Naive thymus-derived CD8-positive, alpha-beta T cell (primary cell): ENCODE results near the gene GATD1. TPM values are rescaled to one million over a fixed set of nuclear protein-coding genes. Genes with fewer than 3 reads are reported as not detected.

Experiments used
- ATAC-seq, 2 donors: fragments of 150-1000 bp; cut with Tn5 transposase in 1 of 2; sonication (Bioruptor Pico), chemical (Tn5 transposase) in 1 of 2; 1 replicate in 1 of 2; 2 replicates in 1 of 2; pipeline ENCODE4 v1.10.0; 2021; ENCODE audit warnings: mild to moderate bottlenecking in 2 of 2, moderate library complexity in 2 of 2
- POLR2A ChIA-PET: fragments of 350-600 bp; sonication (Branson Sonifier 250); formaldehyde crosslinking; loops from one replicate; lab custom pipeline; 2021; ENCODE audit warnings: antibody characterized with exemption; lab: Charles Lee
- DNase-seq, 10 donors: peaks; one replicate each; pipeline versions ENCODE4 v3.0.0 to v3.0.0-alpha.2; 2020 to 2022
- H3K27ac Mint-ChIP-seq, 10 donors: one replicate each; pipeline ENCODE4 v1.8.0; 2020 to 2022; ENCODE audit warnings: mild to moderate bottlenecking in 10 of 10, mixed read lengths in 10 of 10, moderate library complexity in 4 of 10, inconsistent platforms in 1 of 10
- H3K27me3 Mint-ChIP-seq, 5 donors: one replicate each; pipeline ENCODE4 v1.8.0; 2021 to 2022; ENCODE audit warnings: mixed read lengths in 5 of 5
- H3K36me3 Mint-ChIP-seq, 3 donors: one replicate each; pipeline ENCODE4 v1.8.0; 2020 to 2022; ENCODE audit warnings: mixed read lengths in 3 of 3, mild to moderate bottlenecking in 2 of 3, inconsistent platforms in 1 of 3
- H3K4me1 Mint-ChIP-seq, 4 donors: one replicate each; pipeline ENCODE4 v1.8.0; 2021 to 2022; ENCODE audit warnings: mixed read lengths in 4 of 4
- H3K4me3 Mint-ChIP-seq, 10 donors: one replicate each; pipeline ENCODE4 v1.8.0; 2020 to 2022; ENCODE audit warnings: mild to moderate bottlenecking in 10 of 10, mixed read lengths in 10 of 10, moderate library complexity in 6 of 10, inconsistent platforms in 1 of 10
- H3K9me3 Mint-ChIP-seq, 9 donors: one replicate each; pipeline ENCODE4 v1.8.0; 2020 to 2022; ENCODE audit warnings: mixed read lengths in 9 of 9, mild to moderate bottlenecking in 3 of 9, inconsistent platforms in 1 of 9, moderate library complexity in 1 of 9
- polyA plus RNA-seq, 3 donors: library from polyadenylated mRNA; unstranded; fragments of 300-500 nt; fragmentation: Illumina TruSeq; gene quantifications; one replicate each; pipeline ENCODE4 v1.2.3, GENCODE V29; 2021
- total RNA-seq, 8 experiments: library from RNA in 2 of 8; stranded (reverse) in 2 of 8; gene quantifications; one replicate each; pipeline ENCODE4 v1.2.3 and lab custom pipeline; 2021 to 2026

GATD1 gene
- total and polyA plus RNA-seq, 5 experiments from 2014 or later = 7.2 to 65.6 (median 20.7) TPM

DNA sequence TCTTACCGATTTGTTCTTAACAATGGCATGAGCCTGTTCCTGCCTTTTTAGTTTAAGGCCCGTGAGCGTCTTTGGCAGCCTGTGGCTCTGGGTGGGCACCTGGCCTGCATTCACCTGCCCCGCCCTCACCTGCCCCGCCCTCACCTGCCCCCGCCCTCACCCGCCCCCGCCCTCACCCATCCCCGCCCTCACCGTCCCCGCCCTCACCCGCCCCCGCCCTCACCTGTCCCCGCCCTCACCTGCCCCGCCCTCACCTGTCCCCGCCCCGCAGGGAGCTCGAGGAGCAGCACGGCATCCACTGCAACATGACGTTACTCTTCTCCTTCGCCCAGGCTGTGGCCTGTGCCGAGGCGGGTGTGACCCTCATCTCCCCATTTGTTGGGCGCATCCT is 14.2 kb downstream of the GATD1 start:
- Mint-ChIP-seq H3K27me3 (no peaks in the 10 kb centered on the region), H3K9me3 (no peaks in the 10 kb centered on the region), H3K27ac (peak overlapping the region in 1 of 10 donors; percentile 31), H3K4me1 (peaks cover 0 to 3% (median 1%) of the 10 kb centered on the region in 4 donors), H3K36me3 (peaks cover 0 to 56% (median 0%) of the 10 kb centered on the region in 3 donors), H3K4me3 (no peak overlapping the region)
- no peak for DNase-seq
- ATAC-seq = no peak
- POLR2A ChIA-PET = interaction anchor here (1.0 kb wide), 1 partner anchor 36 kb away, joined by 3 read pairs; no protein-coding TSS in a partner anchor

DNA sequence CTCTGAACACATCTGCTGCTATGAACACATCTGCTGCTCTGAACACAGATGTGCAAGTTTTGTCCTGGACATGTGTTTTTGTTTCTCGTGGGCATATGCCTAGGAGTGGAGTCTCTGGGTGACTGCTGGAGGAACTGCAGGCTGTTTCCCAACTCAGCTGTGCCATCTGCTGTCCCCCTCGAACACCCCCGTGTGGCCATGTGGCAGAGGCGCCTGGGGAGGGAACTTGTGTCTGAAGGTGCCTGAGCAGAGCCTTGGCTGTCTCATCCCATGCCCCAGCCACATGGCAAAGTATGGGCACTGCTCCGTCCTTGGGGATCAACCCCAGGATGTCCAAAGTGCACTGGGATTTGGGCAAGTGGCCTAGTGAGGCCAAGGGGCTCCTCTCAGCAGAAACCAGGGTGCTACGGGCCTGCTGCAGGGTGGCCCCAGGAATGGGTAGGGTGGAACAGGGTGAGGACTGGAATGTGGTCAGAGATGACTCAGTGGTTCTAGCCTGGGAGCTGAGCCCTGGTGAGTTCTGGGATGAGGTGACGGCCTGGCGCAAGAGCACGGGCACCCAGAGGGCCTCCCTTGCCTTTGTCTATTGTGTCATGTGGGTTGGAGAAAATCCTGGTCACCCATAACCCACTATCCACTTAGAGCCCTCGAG is 14.7 kb downstream of the GATD1 start:
- peak overlapping the region in 2 of 10 donors; percentile 33 to 37 for H3K27ac Mint-ChIP-seq
- POLR2A ChIA-PET = interaction anchor here (0.6 to 1.0 kb wide), 3 partner anchors 24 to 62 kb away, joined by 3 read pairs; no protein-coding TSS in a partner anchor

DNA sequence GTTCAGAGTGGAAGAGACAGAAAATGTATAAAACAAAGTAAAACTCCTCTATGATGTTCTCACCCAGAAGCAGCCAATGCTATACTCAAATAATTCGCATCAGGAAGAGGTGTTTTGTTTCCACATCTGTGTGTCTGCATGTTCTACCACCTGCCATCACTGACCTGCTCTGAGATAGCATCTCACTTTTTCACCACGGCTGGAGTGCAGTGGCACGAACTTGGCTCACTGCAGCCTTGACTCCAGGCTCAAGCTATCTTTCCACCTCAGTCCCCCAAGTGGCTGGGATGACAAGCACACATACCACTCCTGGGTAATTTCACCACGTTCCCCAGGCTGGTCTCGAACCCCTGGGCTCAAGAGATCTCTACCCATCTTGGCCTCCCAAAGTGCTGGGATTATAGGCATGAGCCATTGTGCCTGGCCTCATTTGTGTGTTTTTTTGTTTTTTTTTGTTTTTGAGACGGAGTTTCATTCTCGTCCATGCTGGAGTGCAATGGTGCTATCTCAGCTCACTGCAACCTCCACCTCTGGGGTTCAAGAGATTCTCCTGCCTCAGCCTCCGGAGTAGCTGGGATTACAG is 15.7 kb downstream of the GATD1 start:
- Mint-ChIP-seq H3K36me3 (peaks cover 0 to 69% (median 0%) of the 10 kb centered on the region in 3 donors), H3K27me3 (no peaks in the 10 kb centered on the region), H3K4me1 (peaks cover 0 to 3% (median 1%) of the 10 kb centered on the region in 4 donors), H3K27ac (no peak overlapping the region), H3K9me3 (no peaks in the 10 kb centered on the region), H3K4me3 (no peak overlapping the region)
- ATAC-seq (no peak), DNase-seq (no peak)
- POLR2A ChIA-PET = interaction anchor here (0.6 to 1.0 kb wide), 2 partner anchors 23 to 35 kb away, joined by 3 read pairs; no protein-coding TSS in a partner anchor

More for the DNA sequence above, 14.7 kb downstream of the GATD1 start:
- H3K4me1 Mint-ChIP-seq = peaks cover 0 to 3% (median 1%) of the 10 kb centered on the region in 4 donors
- no peaks in the 10 kb centered on the region for H3K9me3 Mint-ChIP-seq
- no peak for DNase-seq
- H3K36me3 Mint-ChIP-seq = peaks cover 0 to 60% (median 0%) of the 10 kb centered on the region in 3 donors
- ATAC-seq = no peak
- no peak overlapping the region for H3K4me3 Mint-ChIP-seq
- no peaks in the 10 kb centered on the region for H3K27me3 Mint-ChIP-seq

DNA sequence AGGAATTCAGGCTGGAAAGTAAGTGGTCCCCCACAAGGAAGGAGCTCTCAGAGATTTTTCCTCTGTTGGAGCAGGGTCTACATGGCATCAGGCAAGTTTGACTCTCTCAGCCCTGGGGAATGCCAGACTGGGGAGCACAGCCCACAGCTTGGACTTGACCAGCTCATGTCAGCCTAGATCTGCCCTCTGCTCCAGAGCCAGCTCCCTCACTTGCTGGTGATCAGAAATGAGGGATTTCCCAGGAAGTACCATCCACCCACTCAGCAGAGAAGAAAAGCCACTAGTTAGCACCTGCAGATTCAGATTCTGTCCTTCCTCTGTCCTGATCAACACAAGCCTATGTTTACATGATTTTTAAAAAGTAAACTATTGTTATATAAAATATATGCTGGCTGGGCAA is 17.1 kb downstream of the GATD1 start:
- DNase-seq = no peak
- H3K27ac Mint-ChIP-seq = no peak overlapping the region
- H3K4me3 Mint-ChIP-seq = no peak overlapping the region
- no peaks in the 10 kb centered on the region for H3K9me3 Mint-ChIP-seq
- H3K27me3 Mint-ChIP-seq = no peaks in the 10 kb centered on the region
- POLR2A ChIA-PET = no interaction called here
- peaks cover 0 to 3% (median under 1%) of the 10 kb centered on the region in 4 donors for H3K4me1 Mint-ChIP-seq
- ATAC-seq = no peak
- peaks cover 0 to 76% (median 0%) of the 10 kb centered on the region in 3 donors for H3K36me3 Mint-ChIP-seq

DNA sequence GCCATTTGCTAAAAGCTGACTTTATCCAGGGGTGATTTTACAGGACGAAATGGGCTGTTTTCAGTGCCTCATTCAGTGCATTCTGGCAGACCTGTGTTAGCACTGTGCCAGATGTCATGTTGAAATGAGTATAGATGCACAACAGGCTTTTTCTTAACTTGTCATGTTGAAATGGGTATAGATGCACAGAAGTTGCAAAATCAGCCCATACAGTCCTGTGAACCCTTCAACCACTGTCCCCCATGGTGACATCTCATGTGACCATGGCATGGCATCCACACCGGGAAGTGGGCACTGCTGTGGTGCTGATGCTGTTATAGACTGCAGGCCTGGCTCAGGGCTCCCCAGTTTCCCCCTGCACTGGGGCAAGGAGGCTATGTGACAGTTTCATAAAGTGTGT is 27.6 kb downstream of the GATD1 start:
- no peak overlapping the region for H3K27ac Mint-ChIP-seq
- no peak for DNase-seq
- H3K36me3 Mint-ChIP-seq = peaks cover 0 to 5% (median 0%) of the 10 kb centered on the region in 3 donors
- H3K4me3 Mint-ChIP-seq = peak overlapping the region in 8 of 10 donors; percentile 11 to 55 (median 37)
- no peaks in the 10 kb centered on the region for H3K9me3 Mint-ChIP-seq
- H3K4me1 Mint-ChIP-seq = peaks cover 4 to 33% (median 22%) of the 10 kb centered on the region in 4 donors
- no peaks in the 10 kb centered on the region for H3K27me3 Mint-ChIP-seq
- POLR2A ChIA-PET = interaction anchor here (0.8 to 1.2 kb wide), 2 partner anchors 76 to 533 kb away, joined by 3 to 4 read pairs; no protein-coding TSS in a partner anchor
- ATAC-seq = no peak

DNA sequence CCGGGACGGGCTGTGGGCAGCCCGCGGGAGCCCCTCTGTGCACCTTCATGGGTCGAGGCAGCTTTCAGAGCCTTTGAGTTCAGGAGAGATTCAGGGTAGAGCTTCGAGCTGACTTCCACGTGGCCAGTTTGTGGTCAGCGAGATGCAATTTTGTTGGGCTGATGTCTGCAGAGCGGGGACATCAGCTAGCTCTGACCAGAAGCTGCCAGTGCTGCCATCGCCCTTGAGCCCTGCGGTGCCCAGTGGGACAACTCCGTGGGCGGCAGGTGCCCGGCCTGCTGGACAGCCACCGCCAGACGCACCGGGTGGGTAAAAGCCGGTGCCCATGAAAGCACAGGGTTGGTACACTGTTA is 29.3 kb downstream of the GATD1 start:
- H3K4me3 Mint-ChIP-seq = peak overlapping the region; percentile 76 to 88 (median 82)
- no peaks in the 10 kb centered on the region for H3K9me3 Mint-ChIP-seq
- peaks cover 4 to 33% (median 22%) of the 10 kb centered on the region in 4 donors for H3K4me1 Mint-ChIP-seq
- peaks cover 0 to 5% (median 0%) of the 10 kb centered on the region in 3 donors for H3K36me3 Mint-ChIP-seq
- H3K27me3 Mint-ChIP-seq = no peaks in the 10 kb centered on the region
- ATAC-seq = peak in 1 of 2 donors; percentile 4
- POLR2A ChIA-PET = interaction anchor here (0.6 to 3.7 kb wide), 11 partner anchors 8 to 230 kb away, joined by 3 to 18 read pairs (median 5); partner anchors contain the start of genes LRRC56, PIDD1, RPLP2 and TSPAN4
- DNase-seq = no peak
- peak overlapping the region; percentile 1 to 83 (median 76) for H3K27ac Mint-ChIP-seq

DNA sequence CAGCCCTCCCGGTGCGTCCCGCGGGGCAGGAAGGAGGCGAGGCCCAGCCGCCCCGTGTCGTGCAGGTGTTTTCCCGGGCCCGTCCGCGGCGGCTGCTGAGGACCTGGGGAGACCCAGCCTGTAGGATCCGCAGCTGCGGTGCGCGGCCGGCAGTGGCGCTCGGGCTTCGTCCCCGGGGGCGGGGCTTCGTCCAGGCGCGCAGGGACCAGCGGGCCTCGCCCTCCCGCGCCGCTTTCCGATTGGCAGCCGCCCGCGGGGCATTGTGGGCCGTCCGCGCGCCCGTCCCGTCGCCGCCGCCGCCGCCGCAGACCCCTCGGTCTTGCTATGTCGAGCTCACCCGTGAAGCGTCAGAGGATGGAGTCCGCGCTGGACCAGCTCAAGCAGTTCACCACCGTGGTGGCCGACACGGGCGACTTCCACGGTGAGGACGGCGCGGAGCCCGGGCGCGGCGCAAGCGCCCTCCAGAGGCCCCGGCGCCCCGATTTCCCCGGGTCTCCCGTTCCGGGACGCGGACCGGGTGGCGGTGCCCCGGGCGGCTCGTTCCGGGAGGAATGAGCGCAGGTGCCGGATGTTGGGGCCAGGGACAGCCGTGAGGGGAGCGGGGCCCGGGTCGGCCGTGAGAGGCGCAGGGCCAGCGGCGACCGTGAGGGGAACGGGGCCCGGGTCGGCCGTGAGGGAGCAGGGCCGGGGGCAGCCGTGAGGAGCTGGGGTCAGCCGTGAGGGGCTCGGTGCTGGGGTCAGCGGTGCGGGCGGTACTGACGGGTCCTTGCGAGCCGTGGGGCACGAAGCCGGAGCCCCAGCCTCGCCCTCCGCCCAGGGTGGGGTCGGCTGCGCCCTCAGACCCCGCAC is 29.9 kb downstream of the GATD1 start, which contains the start of gene TALDO1:
TALDO1 (plus strand) TSS at position 307 of the 849 bp plus-strand sequence; CDS start at position 325, 18 bp downstream.
- peak within 1 kb of the TSS; percentile 79 to 91 (median 86) for H3K4me3 Mint-ChIP-seq
- no peaks in the 10 kb centered on the region for H3K9me3 Mint-ChIP-seq
- H3K36me3 Mint-ChIP-seq = peaks cover 0 to under 1% (median 0%) of the 10 kb centered on the region in 3 donors
- POLR2A ChIA-PET = interaction anchor here (0.7 to 3.7 kb wide), 10 partner anchors 10 to 229 kb away, joined by 3 to 18 read pairs (median 5); partner anchors contain the start of genes LRRC56, PIDD1, RPLP2 and TSPAN4
- ATAC-seq (peak; percentile 80 to 87), DNase-seq (peak; percentile 48 to 82 (median 70))
- peak within 1 kb of the TSS; percentile 35 to 89 (median 79) for H3K27ac Mint-ChIP-seq
- peaks cover 4 to 28% (median 22%) of the 10 kb centered on the region in 4 donors for H3K4me1 Mint-ChIP-seq
- H3K27me3 Mint-ChIP-seq = no peaks in the 10 kb centered on the region

DNA sequence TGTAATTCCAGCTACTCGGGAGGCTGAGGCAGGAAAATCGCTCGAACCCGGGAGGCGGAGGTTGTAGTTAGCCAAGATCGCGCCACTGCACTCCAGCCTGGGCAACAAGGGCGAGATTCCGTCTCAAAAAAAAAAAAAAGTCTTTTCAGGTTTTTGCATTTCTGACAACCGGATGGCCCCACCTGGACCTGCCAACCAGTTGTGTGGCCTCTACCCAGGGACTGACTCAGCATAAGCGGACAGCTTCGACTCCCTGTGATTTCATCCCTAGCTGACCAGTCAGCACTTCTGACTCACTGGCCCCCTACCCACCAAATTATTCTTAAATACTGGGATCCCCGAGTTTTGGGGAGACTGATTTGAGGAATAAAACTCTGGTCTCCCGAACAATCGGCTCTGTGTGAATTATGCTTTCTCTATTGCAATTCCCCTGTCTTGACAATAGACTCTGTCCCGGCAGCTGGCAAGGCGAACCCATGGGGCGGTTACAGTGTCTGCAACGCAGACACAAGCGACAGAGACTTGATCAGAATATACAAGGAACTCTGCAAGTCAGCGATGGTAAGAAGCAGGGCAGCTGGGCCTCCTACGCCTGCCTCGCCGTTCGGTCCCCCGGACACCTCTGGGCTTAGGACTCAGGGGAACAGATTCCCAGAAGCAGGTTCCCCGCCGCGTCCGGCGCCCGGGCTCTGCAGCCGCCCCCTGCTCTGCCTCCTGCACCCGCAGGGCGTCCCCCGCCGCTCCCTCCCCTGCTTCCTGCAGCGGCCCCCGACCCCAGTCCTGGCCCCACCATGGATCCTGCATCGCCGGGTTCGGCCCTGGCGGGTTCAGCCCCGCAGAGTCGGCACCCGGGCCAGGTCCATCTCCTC is 30.8 kb downstream of the GATD1 start:
- Mint-ChIP-seq H3K4me3 (peak overlapping the region; percentile 79 to 91 (median 86)), H3K36me3 (no peaks in the 10 kb centered on the region), H3K9me3 (no peaks in the 10 kb centered on the region), H3K27ac (peak overlapping the region; percentile 15 to 89 (median 74)), H3K27me3 (no peaks in the 10 kb centered on the region), H3K4me1 (peaks cover 4 to 27% (median 22%) of the 10 kb centered on the region in 4 donors)
- POLR2A ChIA-PET = interaction anchor here (0.7 to 3.7 kb wide), 6 partner anchors 20 to 209 kb away, joined by 3 to 18 read pairs (median 6); partner anchors contain the start of genes LRRC56 and PIDD1
- DNase-seq = peak in 6 of 10 donors; percentile 12 to 46 (median 34)
- peak; percentile 43 to 66 for ATAC-seq

DNA sequence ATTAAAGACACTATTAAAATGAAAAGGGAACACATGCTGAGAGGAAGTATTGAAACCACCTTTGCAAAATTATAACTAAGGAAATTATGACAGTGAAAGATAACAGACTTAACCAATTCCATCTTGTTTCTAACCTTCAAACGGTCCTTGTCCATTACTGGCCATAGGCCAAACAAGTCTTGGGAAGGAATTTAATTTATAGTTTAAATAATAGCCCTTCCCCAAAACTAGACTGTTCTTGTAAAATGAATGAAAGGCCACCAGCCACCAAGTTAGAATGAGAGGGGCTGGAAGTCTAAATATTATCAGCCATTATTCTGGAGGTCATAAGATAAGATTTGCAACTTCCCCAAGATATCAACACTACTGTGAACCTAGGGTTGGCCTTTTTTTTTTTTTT is 31.9 kb downstream of the GATD1 start:
- Mint-ChIP-seq H3K27me3 (no peaks in the 10 kb centered on the region), H3K36me3 (no peaks in the 10 kb centered on the region), H3K27ac (peak overlapping the region in 1 of 10 donors; percentile 24), H3K4me3 (peak overlapping the region in 5 of 10 donors; percentile 7 to 52 (median 26)), H3K9me3 (no peaks in the 10 kb centered on the region), H3K4me1 (peaks cover 4 to 24% (median 21%) of the 10 kb centered on the region in 4 donors)
- POLR2A ChIA-PET = interaction anchor here (0.7 to 3.7 kb wide), 2 partner anchors 19 to 186 kb away, joined by 3 to 18 read pairs; no protein-coding TSS in a partner anchor
- ATAC-seq = no peak
- DNase-seq = no peak

DNA sequence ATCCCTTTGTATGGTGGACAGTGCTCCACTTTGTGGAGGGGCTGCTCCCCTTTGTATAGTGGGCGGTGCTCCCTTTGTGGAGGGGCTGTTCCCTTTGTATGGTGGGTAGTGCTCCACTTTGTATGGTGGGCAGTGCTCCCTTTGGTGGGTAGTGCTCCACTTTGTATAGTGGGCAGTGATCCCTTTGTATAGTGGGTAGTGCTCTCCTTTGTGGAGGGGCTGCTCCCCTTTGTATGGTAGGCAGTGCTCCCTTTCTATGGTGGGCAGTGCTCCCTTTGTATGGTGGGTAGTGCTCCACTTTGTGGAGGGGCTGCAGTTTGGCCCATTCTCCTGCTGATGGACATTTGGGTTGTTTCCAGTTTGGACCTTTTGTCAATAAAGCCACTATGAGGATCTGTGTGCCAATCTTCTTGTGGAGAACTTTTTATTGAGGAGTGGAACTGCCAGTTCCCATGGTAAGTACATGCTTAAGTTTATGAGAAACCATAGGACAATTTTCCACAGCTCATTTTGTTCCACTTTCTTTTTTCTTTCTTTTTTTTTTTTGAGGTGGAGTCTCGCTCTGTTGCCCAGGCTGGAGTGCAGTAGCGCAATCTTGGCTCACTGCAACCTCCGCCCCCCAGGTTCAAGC is 34.6 kb downstream of the GATD1 start:
- POLR2A ChIA-PET = interaction anchor here (1.1 to 1.8 kb wide), 2 partner anchors 16 to 54 kb away, joined by 4 to 9 read pairs; no protein-coding TSS in a partner anchor
- H3K27me3 Mint-ChIP-seq = peaks cover 0 to 5% (median 0%) of the 10 kb centered on the region in 5 donors
- H3K9me3 Mint-ChIP-seq = no peaks in the 10 kb centered on the region
- no peak for ATAC-seq
- no peaks in the 10 kb centered on the region for H3K36me3 Mint-ChIP-seq
- no peak overlapping the region for H3K27ac Mint-ChIP-seq
- peaks cover 3 to 13% (median 10%) of the 10 kb centered on the region in 4 donors for H3K4me1 Mint-ChIP-seq
- DNase-seq = no peak
- H3K4me3 Mint-ChIP-seq = no peak overlapping the region

DNA sequence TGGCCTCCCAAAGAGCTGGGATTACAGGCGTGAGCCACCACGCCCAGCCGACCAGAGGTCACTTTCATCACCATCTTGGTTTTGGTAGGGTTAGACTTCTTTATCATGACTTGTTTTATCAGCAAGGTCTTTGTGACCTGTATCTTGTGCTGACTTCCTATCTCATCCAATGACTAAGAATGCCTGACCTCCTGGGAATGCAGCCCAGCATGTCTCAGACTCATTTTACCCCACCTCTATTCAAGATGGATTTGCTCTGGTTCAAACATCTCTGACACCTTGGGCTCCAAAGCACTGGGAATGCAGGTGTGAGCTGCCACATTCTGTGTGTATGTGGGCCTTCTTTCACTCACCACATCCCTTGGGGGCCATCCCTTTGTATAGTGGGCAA is 35.1 kb downstream of the GATD1 start:
- no peaks in the 10 kb centered on the region for H3K9me3 Mint-ChIP-seq
- no peak overlapping the region for H3K27ac Mint-ChIP-seq
- ATAC-seq (no peak), DNase-seq (no peak)
- H3K4me1 Mint-ChIP-seq = peaks cover 7 to 18% (median 15%) of the 10 kb centered on the region in 4 donors
- POLR2A ChIA-PET = no interaction called here
- peaks cover 0 to 5% (median 0%) of the 10 kb centered on the region in 5 donors for H3K27me3 Mint-ChIP-seq
- no peak overlapping the region for H3K4me3 Mint-ChIP-seq
- H3K36me3 Mint-ChIP-seq = no peaks in the 10 kb centered on the region
